NCI-H524 (cell line): ENCODE data around the gene NOCT.
"Not testable (repeated sequence)": the region's sequence is repeated elsewhere in the genome, so short reads cannot be mapped to it uniquely, and the experiment has no call there.

Source experiments
- DNase-seq, 2 experiments: peaks; one replicate each; lab custom pipeline; 2025; lab: John Stamatoyannopoulos, UW

NOCT gene

DNA sequence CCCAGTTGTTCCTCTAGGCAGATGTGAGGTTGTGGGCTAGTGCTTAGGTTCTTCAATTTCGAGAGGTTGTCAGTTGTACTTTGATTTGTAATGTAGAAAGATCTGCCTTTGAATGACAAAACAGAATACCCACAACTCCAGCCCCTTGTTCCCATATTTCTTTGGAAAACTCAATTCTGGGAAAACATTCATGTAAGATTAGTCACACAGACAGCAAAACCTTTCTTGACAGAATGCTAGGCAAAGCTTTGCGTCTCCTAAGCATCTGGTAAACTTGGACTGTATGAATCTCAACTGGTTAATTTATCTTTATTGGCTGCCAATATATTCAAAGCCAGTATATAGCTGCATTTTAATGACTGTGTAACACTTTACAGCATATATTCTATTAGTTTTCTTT lies 34.9 kb downstream of the NOCT start:
- no peak for DNase-seq

DNA sequence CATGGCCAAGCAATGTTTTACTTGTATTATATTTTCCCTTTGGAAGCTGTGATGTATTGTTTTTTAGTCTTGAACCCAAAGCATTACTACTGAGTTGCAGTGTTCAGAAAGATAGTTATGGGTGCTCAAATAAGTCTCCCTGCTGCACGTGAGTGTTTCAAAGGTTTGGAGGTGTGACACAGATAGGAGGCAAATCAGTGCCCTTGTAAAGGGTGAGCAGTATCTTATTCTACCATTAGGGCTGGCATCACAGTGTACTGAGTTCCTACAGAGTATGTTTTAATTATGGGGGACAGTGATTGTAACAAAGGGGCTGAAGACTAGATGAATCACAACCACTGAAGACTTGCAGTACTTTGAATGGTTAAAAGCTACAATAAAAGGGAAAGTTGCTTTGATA lies 38.3 kb downstream of the NOCT start:
- DNase-seq = no peak

DNA sequence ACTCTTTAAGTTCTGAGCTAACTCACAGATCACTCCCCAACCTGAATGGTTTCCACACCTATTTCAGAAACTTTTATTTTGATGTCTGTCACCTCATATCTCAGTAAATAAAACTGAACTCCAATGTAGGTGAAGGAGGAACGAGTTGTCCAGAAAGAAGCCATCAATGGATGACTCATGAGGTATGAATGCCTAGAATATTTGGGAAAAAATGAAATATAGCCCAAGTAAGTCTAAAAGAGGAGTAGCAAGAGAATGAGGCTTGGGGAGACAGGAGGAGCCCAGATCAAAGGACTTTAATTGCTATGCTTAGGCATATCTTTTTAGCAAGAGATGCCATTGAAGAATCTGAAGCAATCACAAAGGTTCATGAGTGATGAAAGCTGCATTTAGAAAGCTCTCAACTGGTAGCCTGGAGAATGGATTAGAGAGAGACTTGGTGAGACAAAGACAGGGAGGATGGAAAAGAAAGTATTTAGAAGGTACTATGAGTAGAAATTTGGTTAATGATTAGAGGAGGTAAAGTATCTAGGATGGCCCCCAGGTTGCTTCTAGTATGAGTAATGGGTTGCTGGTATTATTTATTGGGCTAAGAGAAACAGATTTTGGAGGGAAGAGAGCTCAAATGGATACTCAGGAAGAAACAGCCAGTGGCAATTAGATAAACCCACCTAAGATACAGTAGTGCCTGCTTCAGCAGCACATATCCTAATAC lies 39.4 kb downstream of the NOCT start:
- DNase-seq = no peak

DNA sequence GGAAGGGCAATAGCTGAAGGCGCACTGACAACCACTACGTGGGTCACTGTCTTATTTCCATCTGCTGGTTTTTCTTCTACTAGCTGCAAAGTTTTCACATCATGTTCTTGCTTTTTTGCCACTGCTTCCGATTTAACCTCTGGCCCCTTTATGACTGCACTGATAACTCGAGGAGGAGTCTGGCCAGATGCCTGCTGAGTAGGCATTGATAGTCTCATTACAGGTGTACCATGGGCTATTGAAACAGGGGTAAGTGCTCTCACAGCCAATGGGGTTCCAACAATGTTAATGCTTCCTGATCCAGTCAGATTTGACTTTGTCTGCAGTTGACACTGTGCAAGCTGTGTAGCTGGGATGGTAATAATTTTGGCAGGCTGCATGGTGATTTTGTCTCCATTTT lies 43.4 kb downstream of the NOCT start:
- DNase-seq = not testable (repeated sequence)

DNA sequence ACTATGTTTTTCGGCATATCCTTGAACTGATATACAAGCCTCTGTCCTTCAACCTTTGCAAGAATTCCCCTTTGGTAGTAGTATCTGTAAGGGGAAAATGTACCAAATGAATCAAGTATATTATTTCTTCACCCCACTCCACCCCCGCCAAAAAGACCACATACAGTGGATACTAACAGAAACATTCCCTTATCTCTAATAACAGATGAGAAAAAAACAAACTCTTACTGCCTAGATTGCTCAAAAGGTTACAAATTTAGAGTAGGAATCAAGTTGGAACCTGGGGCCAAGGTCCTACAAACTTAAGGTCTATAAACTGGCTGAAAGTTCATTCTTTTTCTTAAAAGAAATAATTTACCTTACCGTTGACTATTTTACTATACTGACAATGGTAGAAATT lies 45.0 kb downstream of the NOCT start:
- DNase-seq = no peak

DNA sequence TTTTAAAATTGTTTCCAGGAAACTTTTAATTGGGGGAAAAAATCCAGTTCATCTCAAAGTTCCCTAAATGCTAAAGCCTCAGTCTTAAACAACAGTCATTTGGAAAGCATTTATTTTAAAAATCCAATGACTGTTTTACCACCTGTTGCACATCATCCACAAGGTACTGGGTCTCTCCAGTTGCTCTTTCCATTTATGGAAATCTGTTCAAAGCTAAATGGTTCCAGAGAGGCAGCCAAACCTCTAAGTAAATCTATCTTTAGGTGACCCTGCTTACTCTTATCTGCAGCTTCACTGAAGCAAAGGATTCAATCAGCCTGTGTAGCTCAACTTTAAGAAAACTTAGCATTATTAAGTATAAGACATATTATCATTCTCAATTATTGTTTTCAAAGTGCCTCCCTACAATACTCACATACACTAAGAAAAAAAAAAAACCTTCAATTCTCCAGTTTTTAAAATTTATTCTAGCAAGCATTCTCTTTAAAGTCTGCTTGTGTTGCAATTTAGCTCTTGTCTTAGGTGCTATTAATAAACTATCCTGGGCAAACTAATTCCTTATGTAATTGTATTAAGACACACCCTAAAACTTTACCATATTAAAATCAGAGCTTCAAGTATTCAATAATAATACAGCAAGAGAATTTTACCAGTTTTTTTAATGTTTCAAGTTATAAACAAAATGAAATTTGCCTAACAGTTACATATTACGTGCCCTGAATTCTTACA lies 60.6 kb downstream of the NOCT start:
- no peak for DNase-seq

DNA sequence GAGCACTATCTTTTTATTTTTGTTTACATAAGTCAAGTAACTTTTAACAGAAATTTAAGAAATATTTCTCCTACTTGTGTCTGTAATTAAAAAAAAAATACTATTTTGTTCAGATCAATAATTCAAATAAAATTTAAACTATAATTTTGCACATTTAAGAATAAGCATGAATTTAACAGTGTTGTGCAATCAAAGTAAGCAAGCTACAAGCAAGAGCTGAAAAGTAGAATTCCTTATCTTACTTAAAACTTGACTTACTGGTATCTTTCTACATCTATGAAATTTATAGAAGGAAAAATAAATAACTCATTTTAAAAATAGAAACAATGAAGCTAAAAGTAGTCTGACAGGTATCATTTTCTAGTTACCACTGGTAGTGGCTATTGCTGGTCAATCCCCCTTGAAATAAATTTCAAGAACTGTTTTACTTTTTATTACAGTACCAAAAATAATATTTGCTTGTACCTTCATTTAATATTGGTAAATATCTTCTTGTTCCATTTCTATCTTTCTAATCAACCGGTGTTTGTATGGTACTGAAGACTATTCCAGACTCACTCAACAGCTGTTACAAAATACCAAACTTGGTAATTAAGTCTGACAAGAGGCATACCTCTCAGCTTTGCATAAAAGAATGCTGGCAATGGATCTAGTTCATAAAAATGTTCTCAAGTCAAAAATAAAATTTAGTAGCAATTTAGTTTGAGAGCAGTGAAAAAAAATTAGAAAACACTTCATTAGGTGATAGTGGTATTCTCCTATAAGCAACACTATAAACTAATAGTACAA lies 62.2 kb downstream of the NOCT start:
- DNase-seq = peak in 1 of 2 experiments; percentile 7

DNA sequence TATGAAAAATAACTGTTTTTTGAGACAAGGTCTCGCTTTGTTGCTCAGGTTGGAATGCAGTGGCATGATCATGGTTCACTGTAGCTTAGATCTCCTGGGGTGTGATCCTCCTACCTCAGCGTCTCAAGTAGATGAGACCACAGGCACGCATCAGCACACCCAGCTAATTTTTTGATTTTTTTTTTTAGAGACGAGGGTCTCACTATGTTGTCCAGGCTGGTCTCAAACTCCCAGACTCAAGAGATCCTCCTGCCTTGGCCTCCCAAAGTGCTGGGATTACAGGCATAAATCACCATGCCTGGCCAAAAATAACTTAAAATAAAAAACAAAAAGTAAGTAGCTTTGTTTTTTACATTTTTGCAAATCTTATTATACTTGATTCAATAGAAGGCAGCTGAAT lies 63.3 kb downstream of the NOCT start:
- no peak for DNase-seq

DNA sequence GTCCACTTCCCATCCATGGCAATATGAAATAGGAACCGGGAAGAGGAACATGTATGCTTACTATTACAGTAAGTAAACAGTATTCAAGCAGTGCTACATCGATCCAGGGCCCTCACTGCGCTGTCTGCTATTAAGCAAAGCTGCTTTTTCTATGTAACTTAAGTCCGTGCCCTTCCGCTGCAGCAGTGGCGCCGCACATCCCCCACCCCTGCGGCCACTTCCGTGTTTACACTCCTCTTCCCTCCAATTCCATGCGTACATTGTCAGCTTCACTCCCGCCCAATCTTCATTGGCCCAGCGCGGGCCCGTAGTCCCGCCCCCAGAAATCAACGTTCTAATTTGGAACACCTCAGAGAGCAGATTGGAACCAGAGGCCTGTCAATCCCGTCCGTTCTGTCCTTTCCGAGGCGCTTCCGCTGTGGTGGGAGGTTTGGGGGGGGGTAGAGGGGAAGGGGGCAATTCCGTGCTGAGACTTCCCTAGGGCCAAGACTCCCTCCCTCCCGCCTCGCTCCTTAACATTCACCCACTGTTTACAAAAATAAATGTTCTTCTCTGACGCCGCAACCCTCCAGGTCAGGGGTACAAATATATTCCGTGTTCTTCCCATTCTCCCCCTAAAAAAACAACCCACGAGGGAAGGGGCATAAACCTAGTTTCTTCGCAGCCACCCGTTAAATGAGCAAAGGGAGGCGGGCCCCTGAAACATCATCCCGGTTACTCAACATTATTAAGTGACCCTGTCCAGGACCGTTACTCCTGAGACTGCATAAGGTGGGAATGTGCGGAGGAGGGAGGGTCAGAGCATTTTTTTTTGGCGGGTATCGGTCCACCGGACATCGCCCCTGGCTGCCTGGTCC lies 67.4 kb downstream of the NOCT start:
- DNase-seq = peak; percentile 85 to 96

DNA sequence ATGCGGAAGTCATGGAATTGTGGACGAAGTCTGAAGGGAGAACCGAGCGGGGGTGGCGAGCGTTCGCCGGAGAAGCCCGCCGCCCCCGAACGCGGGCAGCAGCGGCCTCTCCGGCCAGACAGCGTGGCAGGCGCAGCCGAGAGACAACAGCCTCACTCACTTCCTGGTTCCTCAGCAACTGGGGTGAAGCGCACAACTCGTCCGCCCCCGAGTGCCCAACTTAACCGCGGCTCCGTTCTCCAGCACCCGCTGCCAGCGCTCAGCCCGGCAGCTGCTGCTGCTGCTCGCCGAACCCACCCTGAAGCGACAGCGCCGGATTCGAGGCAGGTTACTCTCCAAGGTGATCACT lies 68.0 kb downstream of the NOCT start:
- DNase-seq = peak in 1 of 2 experiments; percentile 45

DNA sequence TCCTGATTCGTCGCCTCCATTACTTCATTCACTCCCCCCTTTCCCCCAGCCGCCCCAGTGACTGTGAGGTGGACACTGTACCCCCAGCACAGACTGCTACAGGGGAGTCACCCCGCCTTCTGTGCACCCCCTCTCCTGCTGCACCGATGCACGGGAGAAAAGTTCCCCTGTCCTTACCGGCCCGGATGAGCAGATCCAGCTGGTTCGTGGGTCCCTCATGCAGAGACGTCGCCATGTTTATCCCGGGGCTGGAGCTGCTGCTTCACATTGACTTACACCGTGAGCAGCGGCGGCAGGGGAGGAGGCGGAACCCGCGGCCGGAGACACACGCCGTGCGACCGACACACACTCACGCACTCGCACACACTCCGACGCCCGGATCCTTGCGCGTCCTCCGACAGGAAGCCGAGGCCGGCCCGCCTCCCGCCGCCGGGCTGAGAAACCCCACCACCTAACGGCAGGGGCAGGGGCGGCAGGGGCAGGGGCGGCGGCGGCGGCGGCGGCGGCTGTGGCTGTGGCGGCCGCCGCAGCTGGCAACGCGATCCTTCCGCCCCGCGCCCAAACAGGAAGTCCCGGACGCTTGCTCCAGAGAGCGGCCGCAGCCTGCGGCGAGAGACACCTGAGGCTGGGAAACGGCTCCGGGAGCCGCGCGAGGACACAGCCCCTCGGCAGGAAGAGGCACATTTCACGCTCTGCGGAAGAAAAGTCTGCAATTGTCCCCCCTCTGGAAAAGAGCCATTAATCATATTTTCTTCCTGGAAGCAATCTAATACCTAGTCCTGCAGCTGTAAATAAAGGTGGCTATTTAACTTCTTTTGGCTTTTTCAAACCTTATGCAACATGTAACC lies 68.6 kb downstream of the NOCT start:
- peak; percentile 42 to 73 for DNase-seq

DNA sequence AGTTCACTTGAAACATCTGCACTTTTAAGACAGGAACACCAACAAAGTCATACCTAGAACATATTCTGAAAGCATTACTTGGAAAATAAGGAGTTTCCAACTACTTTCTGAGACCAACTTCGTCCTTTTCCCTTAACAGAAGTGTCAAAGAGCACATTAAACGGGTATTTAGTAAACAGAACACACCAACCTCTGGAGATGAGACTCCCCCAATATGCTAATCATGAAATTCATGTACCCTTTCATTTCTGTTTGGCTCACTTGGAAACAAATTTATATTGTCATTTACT lies 69.2 kb downstream of the NOCT start:
- DNase-seq = no peak

DNA sequence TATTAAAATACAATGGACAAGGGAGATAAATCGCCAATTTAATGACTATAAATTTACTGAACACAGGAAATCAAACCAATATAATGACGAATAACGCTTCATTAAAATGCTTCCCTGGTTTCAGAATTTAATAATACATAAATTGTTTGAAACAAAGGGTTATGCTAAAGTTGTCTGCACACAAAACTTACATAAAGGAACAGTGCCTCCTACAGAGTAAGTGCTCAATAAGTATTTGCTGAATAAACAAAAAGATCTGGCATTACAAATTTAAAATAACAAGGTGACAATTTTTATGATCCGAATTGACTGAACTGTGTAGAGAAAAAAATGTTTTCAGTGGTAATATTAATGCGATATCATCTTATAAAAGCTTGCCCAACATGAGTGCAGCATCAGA lies 69.6 kb downstream of the NOCT start:
- no peak for DNase-seq

DNA sequence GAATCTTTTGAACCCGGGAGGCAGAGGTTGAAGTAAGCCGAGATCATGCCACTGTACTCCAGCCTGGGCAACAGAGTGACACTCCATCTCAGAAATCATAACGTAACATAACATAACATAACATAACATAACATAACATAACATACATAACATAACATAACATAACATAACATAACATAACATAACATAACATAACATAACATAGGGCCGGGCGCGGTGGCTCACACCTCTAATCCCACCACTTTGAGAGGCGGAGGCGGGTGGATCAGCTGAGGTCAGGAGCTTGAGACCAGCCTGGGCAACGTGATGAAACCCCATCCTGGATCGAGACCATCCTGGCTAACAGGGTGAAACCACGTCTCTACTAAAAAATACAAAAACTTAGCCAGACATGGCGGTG lies 76.7 kb downstream of the NOCT start:
- DNase-seq = no peak
